Frontal cortex (tissue), 4 donors: Measurements from ENCODE around the gene FOXO6. TPM values are rescaled to one million over a fixed set of nuclear protein-coding genes. Genes with fewer than 3 reads are reported as not detected.

Experiments
- DNase-seq, 2 donors: peaks; one replicate each; pipeline ENCODE4 v3.0.0; 2012; ENCODE audit warnings: low spot score in 2 of 2
- FAIRE-seq: peaks from 2 replicates; lab custom pipeline; 2012; peaks lifted over from hg19 to GRCh38; lab: Jason Lieb, UNC
- total RNA-seq: library from RNA; depleted of rRNA; stranded (reverse); fragments of >200 nt; gene quantifications from one replicate; pipeline ENCODE4 v1.2.3, GENCODE V29; 2014
- donor health status: control.
- donor health status: control.
- donor health status: control.

Gene FOXO6
- total RNA-seq, 1 donor from 2014 or later: 3.7 TPM

- DNase-seq (peak; percentile 14 to 32), FAIRE-seq (no peak)
Observed at GRCh38 chr1:41364442-41365319, 3.4 kb downstream of the FOXO6 start.

GRCh38 chr1:41365320-41365633 lies 4.0 kb downstream of the FOXO6 start:
- DNase-seq (peak in 1 of 2 donors; percentile 5), FAIRE-seq (no peak)

- DNase-seq: peak; percentile 75
- FAIRE-seq: no peak
Observed at GRCh38 chr1:41365772-41366454, 4.7 kb downstream of the FOXO6 start.

GRCh38 chr1:41366455-41367287 lies 5.4 kb downstream of the FOXO6 start:
- DNase-seq (peak; percentile 1 to 14), FAIRE-seq (no peak)

- FAIRE-seq: no peak
- DNase-seq: peak; percentile 7 to 24
Observed at GRCh38 chr1:41367288-41367642, 6.0 kb downstream of the FOXO6 start.

GRCh38 chr1:41368366-41368765 lies 7.1 kb downstream of the FOXO6 start:
- DNase-seq (peak in 1 of 2 donors; percentile 20), FAIRE-seq (no peak)

- DNase-seq (peak in 1 of 2 donors; percentile 7), FAIRE-seq (no peak)
Observed at GRCh38 chr1:41368801-41369200, 7.6 kb downstream of the FOXO6 start.

GRCh38 chr1:41369531-41369930 lies 8.3 kb downstream of the FOXO6 start:
- no peak for FAIRE-seq
- no peak for DNase-seq

- no peak for FAIRE-seq
Observed at GRCh38 chr1:41370225-41370624, 9.0 kb downstream of the FOXO6 start.

GRCh38 chr1:41370756-41371420 lies 9.7 kb downstream of the FOXO6 start:
- FAIRE-seq (no peak), DNase-seq (no peak)

More at GRCh38 chr1:41370225-41370624, 9.0 kb downstream of the FOXO6 start:
- DNase-seq: no peak

- no peak for FAIRE-seq
- DNase-seq: peak; percentile 76 to 77
Observed at GRCh38 chr1:41371630-41372599, 10.7 kb downstream of the FOXO6 start.

GRCh38 chr1:41372600-41372993 lies 11.4 kb downstream of the FOXO6 start:
- DNase-seq: no peak
- no peak for FAIRE-seq

GRCh38 chr1:41373373-41373772 lies 12.1 kb downstream of the FOXO6 start:
- FAIRE-seq: no peak

GRCh38 chr1:41374711-41375110 lies 13.5 kb downstream of the FOXO6 start:
- DNase-seq: no peak
- no peak for FAIRE-seq

More at GRCh38 chr1:41373373-41373772, 12.1 kb downstream of the FOXO6 start:
- no peak for DNase-seq

GRCh38 chr1:41377397-41377796 lies 16.2 kb downstream of the FOXO6 start:
- DNase-seq (no peak), FAIRE-seq (no peak)

GRCh38 chr1:41378222-41378621 lies 17.0 kb downstream of the FOXO6 start:
- no peak for FAIRE-seq
- DNase-seq: no peak

GRCh38 chr1:41378999-41379737 lies 17.9 kb downstream of the FOXO6 start:
- FAIRE-seq (no peak), DNase-seq (no peak)

- DNase-seq (no peak), FAIRE-seq (no peak)
Observed at GRCh38 chr1:41379738-41380130, 18.5 kb downstream of the FOXO6 start.
